NOMO-1 treated with dmso at 0.1 percent for 144 hours (cell line): ENCODE results near the gene HMBS.
"Not testable (repeated sequence)": the region's sequence is repeated elsewhere in the genome, so short reads cannot be mapped to it uniquely, and the experiment has no call there.

Experiments used
- DNase-seq: peaks from one replicate; lab custom pipeline; 2025; ENCODE audit not compliant: unreplicated experiment; lab: John Stamatoyannopoulos, UW

HMBS gene

DNA sequence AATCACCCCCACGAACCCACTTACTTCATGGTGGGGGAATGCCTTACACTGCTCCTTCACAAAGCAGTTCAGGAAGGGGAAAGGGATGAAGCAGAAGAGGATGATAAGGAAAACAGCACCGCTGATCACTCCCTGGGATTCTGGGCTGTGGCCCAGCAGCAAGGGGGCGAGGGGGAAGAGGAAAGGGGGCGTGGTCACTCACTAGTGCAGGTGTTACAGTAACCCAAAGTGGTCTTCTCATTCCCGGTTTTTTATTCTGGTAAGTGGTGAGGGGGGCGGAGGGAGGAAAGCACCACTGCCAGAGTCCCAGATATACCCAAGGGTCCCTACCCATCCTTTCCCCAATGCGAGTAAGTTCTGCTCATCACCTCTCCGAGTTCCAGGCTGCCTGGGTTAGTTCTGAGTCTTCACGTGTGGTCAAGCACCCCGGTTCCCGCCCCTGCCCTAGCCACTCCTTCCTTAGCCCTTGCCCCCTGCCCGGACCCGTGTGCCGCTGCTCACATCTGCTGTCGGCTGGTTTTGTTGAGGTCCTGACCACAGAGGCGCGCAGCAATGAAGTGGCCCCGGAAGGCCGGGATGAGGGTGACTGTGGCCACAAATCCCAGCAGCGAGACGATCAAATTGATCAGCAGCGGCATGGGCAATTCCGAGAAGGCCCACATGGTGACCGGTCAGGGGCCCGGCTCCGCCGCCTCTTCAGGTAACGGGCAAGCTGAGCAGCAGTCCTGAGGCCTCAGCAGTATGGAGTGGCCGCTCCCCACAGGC, 16.5 kb downstream of the HMBS start:
- DNase-seq = no peak

DNA sequence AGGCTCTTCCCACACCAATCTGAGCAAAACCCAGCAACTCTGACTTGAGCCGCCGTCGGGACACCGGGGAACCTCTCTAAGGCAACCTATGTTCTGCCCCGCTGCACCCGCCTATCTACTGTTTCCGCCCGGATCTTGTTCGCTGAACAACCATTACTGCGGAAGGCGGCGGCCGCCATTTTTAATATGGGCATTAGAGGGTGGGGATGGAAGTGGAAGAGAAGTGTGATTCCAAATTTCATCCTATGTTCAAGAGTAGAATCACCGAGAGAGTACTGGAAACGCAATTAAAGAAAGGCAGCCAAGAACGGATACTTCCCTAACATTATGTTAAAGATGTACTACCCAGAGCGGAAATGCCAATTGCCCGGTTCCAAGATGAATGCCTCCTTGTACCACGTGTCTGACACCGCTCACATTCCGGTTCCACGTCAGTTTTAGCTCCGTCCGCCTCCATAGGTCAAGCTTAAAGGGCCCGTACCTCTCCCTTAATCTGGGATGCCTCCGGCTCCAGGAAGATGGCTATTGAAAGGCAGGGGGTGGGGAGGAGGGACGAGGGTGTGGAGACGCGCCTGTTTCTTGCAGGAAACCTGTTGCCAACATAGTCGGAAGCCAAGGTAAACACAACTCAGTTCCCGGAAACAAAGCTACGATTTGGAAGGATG, 17.2 kb downstream of the HMBS start, which contains the start of gene DPAGT1:
Gene DPAGT1 (minus strand): TSS at position 95 of the 665 bp plus-strand sequence. CDS start 198 bp downstream, outside the sequence.
- DNase-seq = peak; percentile 92

GRCh38 chr11:119103161-119103664, 18.5 kb downstream of the HMBS start:
- DNase-seq = not testable (repeated sequence)

- no peak for DNase-seq
Measured at GRCh38 chr11:119103793-119104192, 19.1 kb downstream of the HMBS start.

DNA sequence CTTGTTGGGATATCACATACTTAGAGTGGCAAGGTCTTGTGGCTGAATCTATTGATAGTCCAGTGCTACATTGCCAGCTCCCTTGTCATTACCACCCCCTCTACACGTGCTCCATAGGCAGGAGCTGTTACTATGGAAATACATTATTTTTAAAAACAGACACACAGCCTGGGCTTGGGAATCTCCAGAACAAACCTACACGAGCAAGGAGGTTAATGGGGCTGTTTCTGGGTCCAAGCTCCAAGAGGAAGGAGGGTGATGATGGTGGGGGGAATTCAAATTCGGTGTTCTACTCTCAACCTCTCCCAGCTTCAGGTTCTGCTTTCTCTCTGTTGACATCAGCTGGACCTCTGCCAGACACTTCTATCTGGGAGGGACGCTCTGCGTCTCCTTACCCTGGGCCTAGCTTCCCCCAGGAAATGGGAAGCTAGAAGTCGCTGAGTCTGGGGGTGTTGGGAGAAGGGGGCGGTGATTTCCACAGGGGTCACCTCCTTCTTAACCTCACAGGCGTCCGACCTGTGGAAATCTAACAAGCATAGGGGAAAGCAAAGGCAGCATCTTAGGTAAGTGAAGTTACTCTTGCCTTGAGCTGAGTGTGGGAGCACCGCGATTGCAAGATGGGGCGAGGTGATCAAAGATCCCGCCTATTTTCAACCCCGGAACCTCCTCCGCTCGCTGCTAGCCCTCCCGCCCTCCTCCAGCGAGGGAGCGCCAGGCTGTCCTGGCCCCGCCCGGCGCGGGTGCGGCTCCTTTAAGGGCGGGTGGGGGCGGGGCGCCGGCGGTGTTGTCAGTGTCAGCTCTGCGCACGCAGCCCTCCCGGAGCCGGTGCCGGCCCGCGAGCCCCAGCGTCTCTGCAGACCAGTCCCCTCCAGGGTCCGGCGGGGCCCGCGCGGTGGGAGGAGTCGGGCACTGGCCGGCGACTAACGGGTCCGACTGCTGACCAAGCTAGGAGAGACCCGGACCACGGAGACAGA, 22.2 kb downstream of the HMBS start, which contains the start of gene C2CD2L:
Gene C2CD2L (plus strand): TSS at position 781 of the 974 bp plus-strand sequence. CDS start 398 bp downstream, outside the sequence.
- peak; percentile 78 for DNase-seq

- no peak for DNase-seq
Measured at GRCh38 chr11:119107538-119108145, 23.0 kb downstream of the HMBS start.

DNA sequence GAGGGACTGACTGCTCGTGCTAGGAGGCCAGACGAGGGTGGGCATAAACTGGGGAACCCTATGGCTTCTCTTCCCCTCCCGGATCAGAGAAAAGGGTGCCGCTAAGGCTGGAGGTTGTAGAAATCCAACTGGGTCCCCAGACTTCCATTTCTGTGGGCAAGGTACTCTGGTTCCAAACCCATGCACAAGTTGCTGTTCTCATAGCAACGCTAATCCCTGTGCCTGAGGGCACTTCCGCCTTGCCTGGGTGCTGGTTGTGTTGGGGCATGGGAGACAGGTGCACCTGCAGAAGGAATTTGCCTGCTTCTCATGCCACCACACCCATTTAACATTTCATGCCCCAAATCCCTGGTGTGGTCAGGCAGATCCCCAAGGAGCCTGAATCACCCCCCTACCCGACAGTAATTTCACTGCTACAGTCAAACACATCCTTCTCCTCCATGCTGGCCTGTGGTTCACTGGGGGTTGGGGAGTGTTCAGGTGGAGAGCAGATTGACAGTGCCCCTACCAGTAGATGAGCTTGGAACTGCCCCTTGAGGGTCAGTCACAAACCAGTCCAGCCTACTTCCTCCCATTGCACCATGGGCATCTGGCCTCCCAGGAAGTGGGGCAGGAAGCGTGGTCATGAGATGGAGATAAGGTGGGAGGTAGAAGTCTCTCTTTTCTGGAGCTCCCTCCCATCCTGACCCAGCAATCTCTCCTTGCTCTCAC, 23.6 kb downstream of the HMBS start:
- no peak for DNase-seq

DNA sequence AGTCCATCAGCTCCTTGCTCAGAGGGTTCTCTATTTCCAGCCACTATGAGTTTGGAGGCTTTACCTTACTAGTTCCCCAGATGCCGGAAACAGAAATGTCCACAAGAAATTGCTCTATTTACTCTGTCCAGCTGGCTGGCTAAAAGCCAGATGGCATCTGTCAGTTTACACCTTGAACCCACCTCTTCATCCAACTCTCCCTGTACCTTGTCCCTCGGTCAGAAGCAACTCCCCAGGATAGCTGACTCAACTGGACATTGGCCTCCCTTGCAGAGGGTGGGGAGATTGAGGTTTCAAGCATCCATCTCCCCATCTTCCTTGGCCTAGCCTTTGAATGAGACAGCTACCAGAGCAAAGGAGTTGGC, 24.2 kb downstream of the HMBS start:
- no peak for DNase-seq

DNA sequence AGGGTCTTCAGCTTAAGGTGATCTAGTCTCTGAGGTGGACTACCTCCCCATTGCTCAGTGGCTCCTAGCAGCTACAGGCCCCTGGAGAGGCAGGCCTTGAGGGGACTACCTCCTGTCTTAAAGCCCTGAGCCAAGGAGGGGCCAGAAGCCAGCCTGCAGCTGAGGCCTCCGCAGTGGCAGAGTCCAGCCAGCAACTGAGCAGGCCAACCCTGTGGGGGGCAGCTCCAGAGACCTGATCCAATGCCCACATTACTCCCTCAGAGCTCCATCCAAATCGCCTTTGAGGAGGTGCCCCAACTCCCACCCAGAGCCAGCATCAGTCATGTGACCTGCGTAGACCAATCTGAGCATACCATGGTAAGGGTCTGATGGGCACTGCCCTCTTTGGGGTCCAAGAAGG, 25.2 kb downstream of the HMBS start:
- no peak for DNase-seq

GRCh38 chr11:119110439-119110838, 25.8 kb downstream of the HMBS start:
- DNase-seq = no peak

- DNase-seq = no peak
Measured at GRCh38 chr11:119111361-119111925, 26.8 kb downstream of the HMBS start.

DNA sequence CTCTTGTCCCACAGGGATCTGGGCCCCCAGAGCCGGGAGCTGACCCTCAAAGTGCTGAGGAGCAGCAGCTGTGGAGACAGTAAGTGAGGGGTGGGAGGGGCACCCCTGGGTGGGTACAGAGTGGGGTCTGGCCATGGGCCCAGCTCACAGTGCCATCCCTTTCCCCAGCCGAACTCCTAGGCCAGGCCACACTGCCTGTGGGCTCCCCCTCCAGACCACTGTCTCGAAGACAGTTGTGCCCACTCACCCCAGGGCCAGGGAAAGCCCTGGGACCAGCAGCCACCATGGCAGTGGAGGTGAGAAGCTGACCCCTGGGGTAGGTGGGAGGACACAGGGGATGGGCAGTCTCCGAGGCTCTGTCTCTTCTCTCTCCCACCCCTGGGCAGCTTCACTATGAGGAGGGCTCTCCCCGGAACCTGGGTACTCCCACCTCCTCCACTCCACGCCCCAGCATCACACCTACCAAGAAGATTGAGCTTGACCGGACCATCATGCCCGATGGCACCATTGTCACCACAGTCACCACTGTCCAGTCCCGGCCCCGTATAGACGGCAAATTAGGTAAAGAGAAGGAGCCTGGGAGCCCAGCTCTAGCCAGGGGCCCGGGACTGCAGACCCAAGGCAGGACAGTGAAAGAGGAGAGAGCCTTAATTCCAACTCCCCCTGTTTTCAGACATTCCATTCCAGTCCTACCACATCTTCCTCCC, 27.8 kb downstream of the HMBS start:
- DNase-seq = no peak

GRCh38 chr11:119113716-119114115, 29.0 kb downstream of the HMBS start:
- no peak for DNase-seq

GRCh38 chr11:119114351-119114750, 29.7 kb downstream of the HMBS start:
- no peak for DNase-seq

DNA sequence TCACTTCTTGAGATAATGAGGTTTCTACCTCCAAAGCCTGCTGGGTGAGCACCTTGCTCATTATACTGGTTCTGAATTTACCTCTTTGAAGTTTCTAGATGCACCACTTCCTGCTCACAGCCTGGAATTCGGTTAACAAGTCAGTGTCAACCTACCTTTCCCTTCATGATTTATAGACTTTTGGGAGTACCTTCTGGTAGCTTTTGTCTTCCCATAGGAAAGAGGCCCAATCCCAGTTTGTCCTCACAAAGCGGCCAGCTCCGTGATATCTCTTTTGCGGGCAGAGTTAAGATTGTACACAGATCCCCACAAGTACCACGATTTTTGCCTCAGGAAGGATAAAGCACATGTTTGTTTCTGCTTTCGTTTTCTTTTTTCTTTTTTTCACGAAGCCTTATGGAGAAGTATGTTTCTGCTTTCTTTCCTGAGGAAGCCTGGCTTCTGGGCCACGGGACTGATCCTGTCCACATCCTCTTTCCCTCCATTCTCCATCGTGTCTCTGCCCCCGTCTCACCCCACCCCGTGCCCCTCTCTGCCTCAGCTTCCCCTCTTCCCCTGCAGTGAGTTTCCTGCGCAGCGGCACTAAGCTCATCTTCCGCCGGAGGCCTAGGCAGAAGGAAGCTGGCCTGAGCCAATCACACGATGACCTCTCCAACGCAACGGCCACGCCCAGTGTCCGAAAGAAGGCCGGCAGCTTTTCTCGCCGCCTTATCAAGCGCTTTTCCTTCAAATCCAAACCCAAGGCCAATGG, 31.0 kb downstream of the HMBS start:
- peak; percentile 55 for DNase-seq

- no peak for DNase-seq
Measured at GRCh38 chr11:119116235-119116594, 31.5 kb downstream of the HMBS start.

GRCh38 chr11:119116601-119117000, 31.9 kb downstream of the HMBS start:
- no peak for DNase-seq

DNA sequence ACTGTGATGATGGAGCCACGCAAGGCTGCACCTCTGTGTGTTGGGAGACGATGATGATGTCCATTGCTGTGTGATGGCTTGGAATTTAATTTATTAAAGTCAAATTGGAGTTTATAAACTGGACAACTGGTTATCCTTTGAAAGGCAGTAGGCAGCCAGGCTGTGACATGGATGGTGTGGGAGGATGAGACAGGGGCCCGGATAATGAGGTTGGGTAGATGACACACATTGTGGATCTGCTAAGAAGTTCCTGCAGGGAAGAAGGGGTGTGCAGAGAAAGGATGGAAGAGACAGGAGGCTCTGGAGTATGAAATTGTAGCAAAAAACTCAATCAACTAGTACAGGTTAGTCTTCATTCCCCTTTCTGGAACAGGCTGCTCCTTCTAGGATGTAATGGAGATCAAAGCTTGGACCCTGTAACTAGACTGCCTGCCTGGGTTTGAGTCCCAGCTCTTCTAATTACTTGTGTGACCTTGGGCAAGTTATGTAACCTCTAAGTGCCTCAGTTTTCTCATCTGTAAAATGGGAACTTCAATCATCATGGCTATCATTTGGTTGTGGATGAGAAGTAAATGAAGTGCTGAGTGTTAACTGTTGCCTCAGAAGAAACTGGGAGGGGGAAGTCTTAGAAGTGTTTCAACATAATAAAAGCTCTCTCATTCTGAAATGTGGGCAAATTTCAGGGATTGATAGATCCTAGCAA, 32.5 kb downstream of the HMBS start:
- no peak for DNase-seq
